GM21723 (cell line): Measurements from ENCODE around the gene ADGRF3.
"Not testable (repeated sequence)": the region's sequence is repeated elsewhere in the genome, so short reads cannot be mapped to it uniquely, and the experiment has no call there.

Experiments
- ATAC-seq: cut with Tn5 transposase; IDR thresholded peaks from one replicate; pipeline ENCODE4 v1.9.1; 2021; ENCODE audit warnings: mild to moderate bottlenecking, moderate library complexity; ENCODE audit not compliant: unreplicated experiment

The ADGRF3 gene

DNA sequence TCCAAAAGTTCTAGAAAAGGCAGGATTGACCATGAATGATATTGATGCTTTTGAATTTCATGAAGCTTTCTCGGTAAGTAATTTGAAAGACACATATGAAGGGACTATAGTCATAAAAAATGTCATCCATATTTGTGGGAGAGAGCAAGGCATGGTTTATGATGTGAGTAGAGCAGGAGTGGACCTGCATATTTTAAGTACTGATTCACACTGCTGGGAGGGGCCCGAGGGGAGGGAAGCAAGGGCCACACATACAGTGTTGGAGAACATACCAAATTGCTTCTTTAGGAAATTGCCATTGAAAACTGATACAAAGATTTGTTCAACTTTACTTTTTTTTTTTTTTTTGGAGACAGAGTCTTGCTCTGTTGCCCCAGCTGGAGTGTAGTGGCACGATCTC is 62.5 kb downstream of the ADGRF3 start:
- ATAC-seq = no peak

DNA sequence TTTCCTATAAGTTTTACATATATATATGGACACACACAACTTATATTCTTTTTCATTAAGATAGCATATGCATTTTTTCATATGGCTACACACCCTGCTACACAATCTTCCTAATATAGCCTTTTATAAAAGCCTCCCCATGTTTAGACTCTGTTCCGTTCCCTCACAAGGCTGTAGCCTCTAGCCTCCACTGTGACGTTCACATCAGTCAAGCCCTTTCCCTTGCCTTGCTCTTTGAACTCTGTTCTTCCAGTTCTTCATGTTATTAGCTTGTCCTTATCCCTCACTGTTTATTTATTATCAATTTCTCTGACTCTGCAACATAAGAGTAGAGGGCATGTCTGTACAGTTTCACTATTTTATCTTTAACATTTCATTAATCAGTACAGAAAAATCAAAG is 63.0 kb downstream of the ADGRF3 start:
- ATAC-seq = no peak

DNA sequence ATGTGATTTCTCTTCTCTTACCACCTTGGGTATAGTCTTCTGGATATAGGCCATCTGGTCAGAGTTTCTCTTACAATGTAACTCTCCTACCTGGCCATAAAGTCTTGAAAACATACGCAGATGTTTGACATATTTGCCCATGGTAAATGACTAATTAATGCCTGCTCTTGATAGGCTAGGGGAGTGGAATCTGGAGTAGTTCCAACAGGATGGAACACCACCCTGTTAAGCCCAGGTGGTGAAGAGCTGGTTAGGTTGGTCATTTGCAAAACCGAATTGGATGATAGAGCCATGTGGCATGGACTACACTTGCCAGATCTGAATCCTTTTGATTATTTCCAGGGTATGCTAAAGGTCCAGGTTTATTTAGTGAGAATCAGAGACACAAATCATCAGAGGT is 65.4 kb downstream of the ADGRF3 start:
- no peak for ATAC-seq

DNA sequence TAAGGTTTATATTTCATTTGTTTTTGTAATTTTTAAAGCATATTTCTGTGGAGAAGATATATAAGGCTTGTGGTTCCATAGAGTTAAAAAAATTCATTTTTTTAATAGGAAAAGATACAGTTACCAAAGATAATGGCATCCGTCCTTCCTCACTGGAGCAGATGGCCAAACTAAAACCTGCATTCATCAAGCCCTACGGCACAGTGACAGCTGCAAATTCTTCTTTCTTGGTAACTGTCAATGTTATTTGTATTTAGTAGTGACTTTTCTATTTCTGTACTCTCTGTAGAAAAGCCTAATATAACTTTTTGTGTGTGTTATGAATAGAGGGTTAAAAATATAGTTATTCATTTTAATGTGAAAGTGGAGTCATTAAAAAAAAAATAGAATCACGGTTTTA is 66.7 kb downstream of the ADGRF3 start:
- ATAC-seq = no peak

DNA sequence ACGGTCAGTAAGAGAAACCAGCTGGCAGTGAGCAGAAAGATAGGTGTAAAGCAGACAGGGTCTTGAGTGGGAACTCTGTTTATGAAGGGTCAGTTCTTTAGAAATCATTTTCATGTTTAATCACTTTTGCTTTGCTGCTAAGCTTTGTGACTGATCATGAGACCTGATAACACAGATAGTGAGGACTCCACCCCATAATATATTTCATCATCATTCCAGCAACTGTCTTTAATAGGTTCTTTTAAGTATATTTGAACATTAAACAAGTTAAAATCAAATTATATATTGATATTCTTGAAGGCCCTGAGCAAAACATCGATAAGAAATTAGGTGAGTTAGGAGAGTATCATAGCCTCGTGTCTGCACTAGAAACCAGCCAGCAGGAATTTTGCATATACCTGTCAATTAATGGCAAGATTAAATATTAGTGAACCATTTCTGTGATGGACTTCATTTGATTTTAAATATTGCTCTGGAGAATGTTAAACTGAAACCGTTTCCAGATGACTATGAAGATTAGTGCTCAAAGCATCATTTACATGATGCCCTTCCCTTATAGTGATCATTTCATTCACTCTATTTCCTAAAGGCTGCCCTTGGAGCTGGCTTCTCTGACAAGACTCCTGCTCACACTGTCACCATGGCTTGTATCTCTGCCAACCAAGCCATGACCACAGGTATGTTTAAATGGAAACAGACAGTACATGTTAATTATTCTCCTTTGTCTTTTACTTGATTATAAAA is 69.9 kb downstream of the ADGRF3 start:
- no peak for ATAC-seq

DNA sequence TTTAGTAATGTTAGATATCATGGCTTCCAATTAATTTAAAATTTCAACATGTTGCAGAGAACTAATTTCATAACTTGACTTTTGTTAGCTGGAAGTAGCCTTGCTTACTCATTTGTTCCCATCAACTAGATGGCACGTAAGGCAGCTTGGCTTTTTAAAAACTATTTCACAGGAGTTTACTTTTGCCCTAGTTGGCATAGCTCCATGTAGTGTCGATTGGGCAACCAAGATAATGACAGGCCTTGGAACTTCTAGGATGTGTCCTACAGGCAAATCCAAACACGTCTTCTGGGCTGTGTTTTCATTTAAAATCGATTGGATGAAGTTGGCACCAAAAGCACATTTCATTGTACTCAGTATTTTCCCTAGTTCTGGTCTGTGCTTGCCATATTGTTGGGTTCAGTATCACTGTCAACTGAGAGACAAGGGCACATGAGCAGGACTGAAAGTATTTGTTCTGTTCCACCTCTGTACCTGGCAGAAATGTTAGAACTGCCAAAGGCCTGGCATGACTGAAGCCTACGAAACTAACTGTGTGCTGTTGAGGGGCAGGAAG is 72.5 kb downstream of the ADGRF3 start:
- ATAC-seq = no peak

DNA sequence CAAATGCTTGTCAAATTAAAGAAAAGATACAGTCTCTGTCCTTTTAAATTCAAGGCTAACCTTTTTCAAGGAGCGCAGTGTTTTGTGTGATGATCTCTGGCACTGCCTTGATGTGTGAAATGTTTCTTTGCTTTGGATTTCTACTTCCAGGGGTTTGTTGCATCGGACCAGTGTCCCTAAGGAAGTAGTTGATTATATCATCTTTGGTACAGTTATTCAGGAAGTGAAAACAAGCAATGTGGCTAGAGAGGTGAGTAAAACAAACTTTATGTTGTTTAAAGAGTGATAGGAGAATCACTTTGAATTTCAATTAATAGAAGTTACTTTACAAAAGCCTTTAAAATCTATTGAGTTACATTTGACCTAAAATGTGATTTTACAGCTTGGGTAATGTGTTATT is 73.1 kb downstream of the ADGRF3 start:
- no peak for ATAC-seq

DNA sequence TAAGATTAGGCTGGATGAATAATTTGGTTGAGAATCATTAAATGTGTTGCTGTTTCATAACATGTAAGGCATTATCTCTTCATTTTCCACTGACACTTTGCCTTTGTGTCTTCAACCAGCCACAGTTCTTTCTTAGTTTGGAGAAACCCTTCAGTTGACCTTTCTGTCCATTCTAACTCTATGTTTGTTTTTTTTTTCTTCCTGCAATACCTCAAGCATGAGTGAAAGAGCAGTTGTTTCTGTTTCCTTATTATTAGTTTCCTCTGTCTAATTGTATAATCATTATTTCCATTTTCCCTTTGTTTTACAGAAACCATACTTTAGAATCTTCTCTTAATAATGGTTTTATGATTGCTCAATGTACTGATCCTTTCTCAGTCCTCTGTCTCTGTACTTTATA is 76.2 kb downstream of the ADGRF3 start:
- ATAC-seq = no peak

DNA sequence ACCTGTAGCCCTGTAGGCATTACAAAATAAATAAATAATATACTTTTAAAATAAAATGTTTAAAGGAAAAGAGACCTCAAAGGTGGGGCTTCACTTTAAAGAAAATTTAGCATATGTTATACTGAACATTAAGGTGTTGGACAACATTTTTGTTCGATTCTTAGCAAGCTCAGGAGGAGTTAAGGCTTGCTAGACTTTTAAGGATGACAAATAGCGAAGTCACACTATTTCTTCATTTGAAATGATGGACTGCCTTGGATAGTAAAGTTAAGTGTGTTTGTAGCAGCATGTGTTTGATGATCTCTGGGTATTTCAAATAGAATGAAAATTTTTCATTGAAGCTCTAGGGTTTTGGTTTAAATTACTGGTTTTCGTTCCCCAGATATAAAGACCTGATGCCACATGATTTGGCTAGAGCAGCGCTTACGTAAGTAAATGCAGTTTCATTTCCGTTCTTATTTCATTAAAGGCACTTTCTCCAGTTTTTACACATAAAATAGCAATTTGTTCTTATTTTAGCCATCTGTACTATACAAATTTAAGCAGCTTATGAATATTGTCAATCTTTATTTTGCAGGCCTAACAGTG is 76.9 kb downstream of the ADGRF3 start:
- ATAC-seq = peak; percentile 62

DNA sequence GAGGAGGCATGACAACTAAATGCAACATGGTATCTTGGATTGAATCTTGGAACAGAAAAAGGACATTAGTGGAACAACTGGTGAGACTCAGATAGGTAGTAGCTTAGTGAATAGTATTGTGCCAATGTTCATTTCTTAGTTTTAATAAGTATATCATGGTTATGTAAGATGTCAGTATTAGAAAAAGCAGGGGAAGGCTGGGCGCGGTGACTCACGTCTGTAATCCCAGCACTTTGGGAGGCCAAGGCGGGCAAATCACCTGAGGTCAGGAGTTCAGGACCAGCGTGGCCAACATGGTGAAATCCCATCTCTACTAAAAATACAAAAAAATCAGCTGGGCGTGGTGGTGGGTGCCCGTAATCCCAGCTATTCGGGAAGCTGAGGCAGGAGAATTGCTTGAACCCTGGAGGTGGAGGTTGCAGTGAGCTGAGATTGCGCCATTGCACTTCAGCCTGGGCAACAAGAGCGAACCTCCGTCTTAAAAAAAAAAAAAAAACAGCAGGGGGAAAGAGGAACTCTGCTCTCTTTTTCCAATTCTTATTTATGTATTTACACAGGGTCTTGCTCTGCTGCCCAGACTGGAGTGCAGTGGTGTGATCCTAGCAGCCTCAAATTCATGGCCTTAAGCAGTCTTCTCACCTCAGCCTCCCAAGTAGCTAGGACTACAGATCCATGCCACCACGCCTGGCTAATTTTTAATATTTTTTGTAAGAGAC is 77.8 kb downstream of the ADGRF3 start:
- not testable (repeated sequence) for ATAC-seq

DNA sequence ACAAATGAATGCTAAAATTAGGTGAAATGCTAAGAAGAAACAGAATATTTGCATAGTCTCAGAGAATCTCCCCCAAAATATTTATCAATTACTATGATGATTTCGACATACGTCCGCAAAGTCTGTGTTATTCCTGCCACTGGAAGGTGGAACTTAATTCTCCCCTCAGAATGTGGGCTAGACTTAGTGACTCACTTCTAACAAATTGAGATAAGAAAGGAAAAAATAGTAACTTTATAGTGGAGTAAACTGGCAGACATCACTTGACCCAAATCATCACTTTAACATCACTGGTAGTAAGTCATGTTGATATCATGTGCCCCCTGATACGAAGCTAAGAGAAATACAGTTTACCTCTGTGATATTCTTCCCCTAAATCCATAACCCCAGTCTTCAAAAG is 78.4 kb downstream of the ADGRF3 start:
- no peak for ATAC-seq

DNA sequence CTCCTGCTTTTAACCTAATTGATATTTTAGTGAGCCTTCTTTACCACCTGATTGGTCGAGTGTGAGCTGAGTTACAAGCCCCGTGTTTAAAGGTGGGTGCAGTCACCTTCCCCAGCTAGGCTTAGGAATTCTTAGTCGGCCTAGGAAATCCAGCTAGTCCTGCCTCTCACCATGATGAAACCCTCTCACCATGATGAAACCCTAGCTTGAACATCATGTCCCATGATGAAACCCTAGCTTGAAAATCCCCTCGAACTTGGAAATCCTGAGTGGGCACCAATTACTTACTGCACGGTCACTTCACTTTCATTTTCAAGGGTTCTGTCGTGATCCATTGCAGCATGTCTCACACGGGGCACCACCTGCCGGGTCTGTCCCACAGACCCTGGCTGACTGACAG is 87.8 kb downstream of the ADGRF3 start:
- ATAC-seq = not testable (repeated sequence)
